ENCODE data around the gene SREBF2. TPM values are rescaled to one million over a fixed set of nuclear protein-coding genes. Genes with fewer than 3 reads are reported as not detected.
A peak's percentile ranks its signal among the peaks of the same experiment; 100 is the strongest.

The SREBF2 gene
- total and polyA plus RNA-seq, 2 of the 8 experiments (the other 6 are each of a cell fraction or from before 2014, with no cell fraction given), result 125 to 144 TPM

GRCh38 chr22:41946629-41947423 lies 113.9 kb downstream of the SREBF2 start, which contains the start of gene CENPM (continued):
- TF ChIP-seq EP300 (IDR thresholded peaks at IDR 0.05; ENCODE audit: borderline replicate concordance in 1 of 2, low read depth in 2 of 2, low read length in 2 of 2) (no peak), EZH2 (IDR thresholded peaks at IDR 0.05; ENCODE audit: low read depth, low read length, severe bottlenecking) (no peak), CBX8 (IDR thresholded peaks at IDR 0.05; ENCODE audit: borderline replicate concordance, low read depth, low read length) (no peak), RBBP5 (IDR thresholded peaks at IDR 0.05; ENCODE audit: borderline replicate concordance, low read depth, low read length) (peak; percentile 44; the same call in 1 of the 2 replicates), CEBPB (IDR thresholded peaks at IDR 0.05; ENCODE audit: low read depth, low read length) (no peak), HDAC6 (IDR thresholded peaks at IDR 0.05; ENCODE audit: low read depth, low read length) (no peak), BCL11A (IDR thresholded peaks at IDR 0.05; ENCODE audit: low read depth in 2 of 2, low read length in 2 of 2) (no peak), TAF7 (optimal IDR thresholded peaks at IDR 0.05; ENCODE audit: borderline replicate concordance, low read depth, low read length) (no peak), ATF3 (IDR thresholded peaks at IDR 0.05; ENCODE audit: insufficient read depth, low read depth, low read length) (peak; percentile 71)

Data from H1 (cell line).